Mammary epithelial cell (primary cell): ENCODE data around the gene KIF3A.

ENCODE experiments used
- EZH2 ChIP-seq: IDR thresholded peaks from 2 replicates; pipeline ENCODE4 v1.6.1; 2012; ENCODE audit warnings: low read length, inconsistent platforms, borderline replicate concordance
- TF ChIP-seq, protein P1 (sequence below), 2 donors: IDR thresholded peaks in 1 of 2; conservative IDR thresholded peaks in 1 of 2; 2 replicates each; pipeline ENCODE4 v1.5.1; 2011 to 2012; ENCODE audit warnings: inconsistent platforms in 2 of 2, low read length in 2 of 2, mild to moderate bottlenecking in 2 of 2, control low read depth in 1 of 2, low read depth in 1 of 2; ENCODE audit not compliant: insufficient read depth in 1 of 2; ENCODE audit errors: extremely low read depth in 1 of 2

DNA sequence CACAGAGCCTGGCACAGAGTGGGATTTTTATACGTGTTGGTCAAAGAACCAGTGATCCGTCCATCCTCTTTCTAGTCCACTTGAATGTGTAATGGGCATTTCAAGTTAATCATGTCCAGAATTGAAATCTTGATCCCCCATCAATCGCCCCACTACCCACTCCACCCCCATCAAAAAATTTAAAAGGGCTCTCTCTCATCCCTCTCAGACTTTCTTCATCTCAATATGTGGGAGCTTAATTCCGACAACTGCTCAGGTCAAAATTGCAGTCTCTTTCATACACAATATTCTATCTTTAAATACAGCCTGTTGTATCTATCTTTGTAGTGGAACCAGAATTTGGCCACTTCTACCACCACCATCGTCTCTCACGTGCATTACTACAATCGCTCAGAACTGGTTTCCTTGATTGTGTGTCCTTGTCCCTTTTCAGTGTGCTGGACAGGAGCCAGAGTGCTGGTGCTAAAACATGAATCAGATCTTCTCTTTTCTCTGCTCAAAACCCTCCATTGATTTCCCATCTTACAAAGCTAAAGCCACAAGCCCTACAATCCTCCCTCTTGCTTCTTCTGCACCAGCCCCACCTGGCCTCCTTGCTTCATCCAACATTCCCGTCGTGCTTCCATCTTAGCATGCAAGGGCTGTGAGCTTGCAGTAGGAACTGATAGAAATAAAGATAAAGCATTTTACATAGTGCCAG, 786 bp upstream of the KIF3A start:
- TF ChIP-seq EZH2: no peak
- TF ChIP-seq, protein P1, sequence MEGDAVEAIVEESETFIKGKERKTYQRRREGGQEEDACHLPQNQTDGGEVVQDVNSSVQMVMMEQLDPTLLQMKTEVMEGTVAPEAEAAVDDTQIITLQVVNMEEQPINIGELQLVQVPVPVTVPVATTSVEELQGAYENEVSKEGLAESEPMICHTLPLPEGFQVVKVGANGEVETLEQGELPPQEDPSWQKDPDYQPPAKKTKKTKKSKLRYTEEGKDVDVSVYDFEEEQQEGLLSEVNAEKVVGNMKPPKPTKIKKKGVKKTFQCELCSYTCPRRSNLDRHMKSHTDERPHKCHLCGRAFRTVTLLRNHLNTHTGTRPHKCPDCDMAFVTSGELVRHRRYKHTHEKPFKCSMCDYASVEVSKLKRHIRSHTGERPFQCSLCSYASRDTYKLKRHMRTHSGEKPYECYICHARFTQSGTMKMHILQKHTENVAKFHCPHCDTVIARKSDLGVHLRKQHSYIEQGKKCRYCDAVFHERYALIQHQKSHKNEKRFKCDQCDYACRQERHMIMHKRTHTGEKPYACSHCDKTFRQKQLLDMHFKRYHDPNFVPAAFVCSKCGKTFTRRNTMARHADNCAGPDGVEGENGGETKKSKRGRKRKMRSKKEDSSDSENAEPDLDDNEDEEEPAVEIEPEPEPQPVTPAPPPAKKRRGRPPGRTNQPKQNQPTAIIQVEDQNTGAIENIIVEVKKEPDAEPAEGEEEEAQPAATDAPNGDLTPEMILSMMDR (conservative IDR thresholded peaks at IDR 0.05 in 1 of 2, IDR thresholded peaks at IDR 0.05 in 1 of 2; ENCODE audit: extremely low read depth in 1 of 2, insufficient read depth in 1 of 2, low read depth in 1 of 2, low read length in 2 of 2): no peak
